Islet of Langerhans (tissue), 1 donor: ENCODE measurements around the gene ALK.
A peak's percentile ranks its signal among the peaks of the same experiment; 100 is the strongest.

Source experiments
- FAIRE-seq: peaks from one replicate; lab custom pipeline; 2011; peaks lifted over from hg19 to GRCh38; lab: Jason Lieb, UNC

The ALK gene

GRCh38 chr2:29706171-29706720 is 215.1 kb downstream of the ALK start:
- FAIRE-seq: no peak

GRCh38 chr2:29705616-29706015 is 215.8 kb downstream of the ALK start:
- no peak for FAIRE-seq

- no peak for FAIRE-seq
Measured at GRCh38 chr2:29703336-29703735, 218.1 kb downstream of the ALK start.

GRCh38 chr2:29702276-29702675 is 219.1 kb downstream of the ALK start:
- FAIRE-seq: no peak

GRCh38 chr2:29700560-29700959 is 220.8 kb downstream of the ALK start:
- no peak for FAIRE-seq

- no peak for FAIRE-seq
Measured at GRCh38 chr2:29699045-29699444, 222.3 kb downstream of the ALK start.

- no peak for FAIRE-seq
Measured at GRCh38 chr2:29698216-29698615, 223.2 kb downstream of the ALK start.

- no peak for FAIRE-seq
Measured at GRCh38 chr2:29697715-29698114, 223.7 kb downstream of the ALK start.

GRCh38 chr2:29697181-29697580 is 224.2 kb downstream of the ALK start:
- FAIRE-seq: no peak

- FAIRE-seq: no peak
Measured at GRCh38 chr2:29694741-29695140, 226.6 kb downstream of the ALK start.

GRCh38 chr2:29691391-29691950 is 229.9 kb downstream of the ALK start:
- FAIRE-seq: no peak

- no peak for FAIRE-seq
Measured at GRCh38 chr2:29689666-29690065, 231.7 kb downstream of the ALK start.

GRCh38 chr2:29688429-29688828 is 233.0 kb downstream of the ALK start:
- FAIRE-seq: no peak

GRCh38 chr2:29687121-29687520 is 234.3 kb downstream of the ALK start:
- no peak for FAIRE-seq

GRCh38 chr2:29676886-29677453 is 244.4 kb downstream of the ALK start:
- no peak for FAIRE-seq

GRCh38 chr2:29664578-29664977 is 256.8 kb downstream of the ALK start:
- FAIRE-seq: no peak

GRCh38 chr2:29663268-29663667 is 258.1 kb downstream of the ALK start:
- peak; percentile 55 for FAIRE-seq

- FAIRE-seq: no peak
Measured at GRCh38 chr2:29662861-29663260, 258.5 kb downstream of the ALK start.

GRCh38 chr2:29660201-29660600 is 261.2 kb downstream of the ALK start:
- FAIRE-seq: no peak

- no peak for FAIRE-seq
Measured at GRCh38 chr2:29659178-29659577, 262.2 kb downstream of the ALK start.

GRCh38 chr2:29657674-29658073 is 263.7 kb downstream of the ALK start:
- FAIRE-seq: no peak

GRCh38 chr2:29655391-29656086 is 265.8 kb downstream of the ALK start:
- no peak for FAIRE-seq

GRCh38 chr2:29650631-29651097 is 270.7 kb downstream of the ALK start:
- no peak for FAIRE-seq

GRCh38 chr2:29644949-29645348 is 276.4 kb downstream of the ALK start:
- no peak for FAIRE-seq
